Measurements from ENCODE around the gene PLA2G1B. TPM values are rescaled to one million over a fixed set of nuclear protein-coding genes. Genes with fewer than 3 reads are reported as not detected.
A peak's percentile ranks its signal among the peaks of the same experiment; 100 is the strongest.

PLA2G1B gene
- total and polyA plus RNA-seq, 4 donors, result 0.39 to 4.6 (median 1.1) TPM

DNA sequence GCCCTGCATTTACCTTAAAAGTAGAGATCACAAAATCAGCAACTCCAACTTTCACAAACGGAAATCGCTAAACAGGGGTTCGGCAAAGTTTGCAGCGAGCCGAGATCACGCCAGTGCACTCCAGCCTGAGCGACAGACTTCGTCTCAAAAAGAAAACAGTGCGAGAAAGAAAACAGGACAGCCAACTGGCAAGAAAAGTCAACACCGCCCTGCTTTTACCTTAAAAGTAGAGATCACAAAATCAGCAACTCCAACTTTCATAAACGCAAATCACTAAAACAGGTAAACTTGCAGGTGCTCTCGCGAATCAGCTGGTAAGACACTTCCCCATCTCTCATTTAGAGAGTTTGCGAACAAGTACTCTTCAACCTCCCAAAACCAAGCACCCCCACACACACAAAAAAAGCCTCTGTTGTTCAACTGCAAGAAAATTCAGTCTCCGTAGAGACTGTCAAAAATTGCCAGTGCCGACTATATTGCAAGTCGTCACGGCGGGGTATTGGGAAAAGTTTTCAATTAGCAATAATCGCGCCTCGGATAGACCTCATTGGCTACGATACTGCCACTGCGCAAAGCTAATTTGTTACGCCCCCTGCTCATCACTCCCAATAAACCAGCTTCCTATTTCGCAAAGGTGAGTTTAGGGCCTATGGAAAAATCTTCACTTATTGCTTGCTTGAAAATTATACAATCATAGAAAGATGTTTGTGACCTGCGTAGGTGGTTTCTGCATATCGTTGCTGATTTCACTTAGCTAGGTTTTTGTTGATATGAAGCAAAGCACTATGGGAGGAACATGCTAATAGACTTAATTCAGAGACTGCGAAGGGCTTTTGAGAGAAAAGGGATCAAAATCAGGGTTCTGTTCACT is 34.7 kb downstream of the PLA2G1B start, which contains the start of gene RNU4-1:
Gene RNU4-1 (minus strand): TSS at position 577 of the 871 bp plus-strand sequence.
- peak; percentile 72 for DNase-seq (ENCODE audit: low spot score)
- no peaks in the 10 kb centered on the region for H3K9me3 ChIP-seq (ENCODE audit: control insufficient read depth in 4 of 4, low read length in 3 of 4)
- TF ChIP-seq, protein P1, sequence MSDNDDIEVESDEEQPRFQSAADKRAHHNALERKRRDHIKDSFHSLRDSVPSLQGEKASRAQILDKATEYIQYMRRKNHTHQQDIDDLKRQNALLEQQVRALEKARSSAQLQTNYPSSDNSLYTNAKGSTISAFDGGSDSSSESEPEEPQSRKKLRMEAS (IDR thresholded peaks at IDR 0.05), result peak; percentile 10
- TF ChIP-seq, protein P2, sequence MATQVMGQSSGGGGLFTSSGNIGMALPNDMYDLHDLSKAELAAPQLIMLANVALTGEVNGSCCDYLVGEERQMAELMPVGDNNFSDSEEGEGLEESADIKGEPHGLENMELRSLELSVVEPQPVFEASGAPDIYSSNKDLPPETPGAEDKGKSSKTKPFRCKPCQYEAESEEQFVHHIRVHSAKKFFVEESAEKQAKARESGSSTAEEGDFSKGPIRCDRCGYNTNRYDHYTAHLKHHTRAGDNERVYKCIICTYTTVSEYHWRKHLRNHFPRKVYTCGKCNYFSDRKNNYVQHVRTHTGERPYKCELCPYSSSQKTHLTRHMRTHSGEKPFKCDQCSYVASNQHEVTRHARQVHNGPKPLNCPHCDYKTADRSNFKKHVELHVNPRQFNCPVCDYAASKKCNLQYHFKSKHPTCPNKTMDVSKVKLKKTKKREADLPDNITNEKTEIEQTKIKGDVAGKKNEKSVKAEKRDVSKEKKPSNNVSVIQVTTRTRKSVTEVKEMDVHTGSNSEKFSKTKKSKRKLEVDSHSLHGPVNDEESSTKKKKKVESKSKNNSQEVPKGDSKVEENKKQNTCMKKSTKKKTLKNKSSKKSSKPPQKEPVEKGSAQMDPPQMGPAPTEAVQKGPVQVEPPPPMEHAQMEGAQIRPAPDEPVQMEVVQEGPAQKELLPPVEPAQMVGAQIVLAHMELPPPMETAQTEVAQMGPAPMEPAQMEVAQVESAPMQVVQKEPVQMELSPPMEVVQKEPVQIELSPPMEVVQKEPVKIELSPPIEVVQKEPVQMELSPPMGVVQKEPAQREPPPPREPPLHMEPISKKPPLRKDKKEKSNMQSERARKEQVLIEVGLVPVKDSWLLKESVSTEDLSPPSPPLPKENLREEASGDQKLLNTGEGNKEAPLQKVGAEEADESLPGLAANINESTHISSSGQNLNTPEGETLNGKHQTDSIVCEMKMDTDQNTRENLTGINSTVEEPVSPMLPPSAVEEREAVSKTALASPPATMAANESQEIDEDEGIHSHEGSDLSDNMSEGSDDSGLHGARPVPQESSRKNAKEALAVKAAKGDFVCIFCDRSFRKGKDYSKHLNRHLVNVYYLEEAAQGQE (IDR thresholded peaks at IDR 0.05), result no peak
- TF ChIP-seq SP1 (IDR thresholded peaks at IDR 0.05) (peak; percentile 86), FOXA1 (IDR thresholded peaks at IDR 0.05) (no peak), GABPA (IDR thresholded peaks at IDR 0.05 in 1 of 2, conservative IDR thresholded peaks at IDR 0.05 in 1 of 2) (no peak), HNF4G (IDR thresholded peaks at IDR 0.05) (no peak), EGR1 (IDR thresholded peaks at IDR 0.05; ENCODE audit: low read depth in 2 of 2) (peak; percentile 44 to 47), YY1 (IDR thresholded peaks at IDR 0.05) (peak; percentile 40), NR2F2 (IDR thresholded peaks at IDR 0.05) (peak; percentile 47), FOXA2 (IDR thresholded peaks at IDR 0.05) (no peak), ZBTB33 (IDR thresholded peaks at IDR 0.05) (peak; percentile 61), RXRA (IDR thresholded peaks at IDR 0.05) (peak; percentile 37 to 71), JUND (IDR thresholded peaks at IDR 0.05) (peak in 1 of 2 donors; percentile 71), RAD21 (IDR thresholded peaks at IDR 0.05) (peak; percentile 7 to 19), TAF1 (conservative IDR thresholded peaks at IDR 0.05) (peak; percentile 61), HNF4A (conservative IDR thresholded peaks at IDR 0.05) (peak in 1 of 2 donors; percentile 42), CTCF (IDR thresholded peaks at IDR 0.05; ENCODE audit: low read depth, low read length, missing input control) (no peak)
- TF ChIP-seq, protein P3, sequence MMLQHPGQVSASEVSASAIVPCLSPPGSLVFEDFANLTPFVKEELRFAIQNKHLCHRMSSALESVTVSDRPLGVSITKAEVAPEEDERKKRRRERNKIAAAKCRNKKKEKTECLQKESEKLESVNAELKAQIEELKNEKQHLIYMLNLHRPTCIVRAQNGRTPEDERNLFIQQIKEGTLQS (IDR thresholded peaks at IDR 0.05), result peak; percentile 72
- H3K27ac ChIP-seq (ENCODE audit: low read depth in 1 of 2, low read length in 2 of 2), result peak within 1 kb of the TSS; percentile 96 to 99
- peaks cover 0 to 13% (median 5%) of the 10 kb centered on the region in 4 donors for H3K4me1 ChIP-seq (ENCODE audit: control insufficient read depth in 4 of 4, insufficient read depth in 4 of 4, low read length in 3 of 4)
- WGBS, result under 1% methylated on average over 29 of the region's 29 CpGs
- H3K36me3 ChIP-seq (ENCODE audit: control insufficient read depth in 4 of 4, insufficient read depth in 3 of 4, low read depth in 1 of 4, low read length in 3 of 4), result no peaks in the 10 kb centered on the region
- H3K9ac ChIP-seq (ENCODE audit: low read depth in 1 of 2, low read length in 2 of 2), result peak within 1 kb of the TSS; percentile 77 to 99
- peak within 1 kb of the TSS; percentile 38 to 70 (median 44) for H3K4me3 ChIP-seq (ENCODE audit: low read depth in 1 of 3, low read length in 3 of 3)
- no peaks in the 10 kb centered on the region for H3K27me3 ChIP-seq (ENCODE audit: control insufficient read depth in 4 of 4, insufficient read depth in 4 of 4, low read length in 3 of 4)
